ENCODE results near the gene PEX3. TPM values are rescaled to one million over a fixed set of nuclear protein-coding genes. Genes with fewer than 3 reads are reported as not detected.

Gene PEX3
- total RNA-seq, 3 donors from 2014 or later = 12.0 to 22.0 (median 20.0) TPM

GRCh38 chr6:143414769-143415168 is 35.8 kb upstream of the PEX3 start:
- DNase-seq (ENCODE audit: low spot score in 2 of 2) = no peak
- Histone ChIP-seq H3K36me3 (no peaks in the 10 kb centered on the region), H3K27me3 (no peaks in the 10 kb centered on the region), H3K4me3 (no peak overlapping the region), H3K27ac (no peak overlapping the region), H3K4me1 (no peaks in the 10 kb centered on the region), H3K9me3 (no peaks in the 10 kb centered on the region)
- intact Hi-C loops (cut with DNase I; ENCODE audit: low total_unique reads) = no loop called here
- TF ChIP-seq CTCF (IDR thresholded peaks at IDR 0.05) (no peak), POLR2AphosphoS5 (IDR thresholded peaks at IDR 0.05) (no peak), POLR2A (IDR thresholded peaks at IDR 0.05) (no peak)

- no peaks in the 10 kb centered on the region for H3K9me3 ChIP-seq
- no peaks in the 10 kb centered on the region for H3K36me3 ChIP-seq
- H3K27me3 ChIP-seq = no peaks in the 10 kb centered on the region
- intact Hi-C loops (cut with DNase I; ENCODE audit: low total_unique reads) = no loop called here
- no peak for DNase-seq (ENCODE audit: low spot score in 2 of 2)
- H3K4me3 ChIP-seq = no peak overlapping the region
- no peak overlapping the region for H3K27ac ChIP-seq
- no peak for TF ChIP-seq POLR2A (IDR thresholded peaks at IDR 0.05)
- no peak for TF ChIP-seq POLR2AphosphoS5 (IDR thresholded peaks at IDR 0.05)
- TF ChIP-seq CTCF (IDR thresholded peaks at IDR 0.05) = no peak
- no peaks in the 10 kb centered on the region for H3K4me1 ChIP-seq
Measured at GRCh38 chr6:143419526-143419925, 31.1 kb upstream of the PEX3 start.

- no peaks in the 10 kb centered on the region for H3K4me1 ChIP-seq
- no peaks in the 10 kb centered on the region for H3K9me3 ChIP-seq
- no peaks in the 10 kb centered on the region for H3K27me3 ChIP-seq
- intact Hi-C loops (cut with DNase I; ENCODE audit: low total_unique reads) = no loop called here
- H3K4me3 ChIP-seq = no peak overlapping the region
- no peaks in the 10 kb centered on the region for H3K36me3 ChIP-seq
- no peak overlapping the region for H3K27ac ChIP-seq
- TF ChIP-seq CTCF (IDR thresholded peaks at IDR 0.05) (no peak), POLR2AphosphoS5 (IDR thresholded peaks at IDR 0.05) (no peak), POLR2A (IDR thresholded peaks at IDR 0.05) (no peak)
- no peak for DNase-seq (ENCODE audit: low spot score in 2 of 2)
Measured at GRCh38 chr6:143426026-143426425, 24.6 kb upstream of the PEX3 start.

- intact Hi-C loops (cut with DNase I; ENCODE audit: low total_unique reads) = no loop called here
- TF ChIP-seq CTCF (IDR thresholded peaks at IDR 0.05) (peak; percentile 66 to 88 (median 84)), POLR2AphosphoS5 (IDR thresholded peaks at IDR 0.05) (no peak)
- Histone ChIP-seq H3K9me3 (no peaks in the 10 kb centered on the region), H3K4me1 (no peaks in the 10 kb centered on the region), H3K4me3 (no peak overlapping the region), H3K27ac (no peak overlapping the region), H3K27me3 (no peaks in the 10 kb centered on the region), H3K36me3 (no peaks in the 10 kb centered on the region)
- peak; percentile 31 to 63 for DNase-seq (ENCODE audit: low spot score in 2 of 2)
Measured at GRCh38 chr6:143427109-143427817, 23.3 kb upstream of the PEX3 start.

- no peaks in the 10 kb centered on the region for H3K27me3 ChIP-seq
- intact Hi-C loops (cut with DNase I; ENCODE audit: low total_unique reads) = no loop called here
- H3K4me1 ChIP-seq = no peaks in the 10 kb centered on the region
- H3K4me3 ChIP-seq = no peak overlapping the region
- H3K36me3 ChIP-seq = no peaks in the 10 kb centered on the region
- no peak for TF ChIP-seq POLR2A (IDR thresholded peaks at IDR 0.05)
- TF ChIP-seq CTCF (IDR thresholded peaks at IDR 0.05) = no peak
- TF ChIP-seq POLR2AphosphoS5 (IDR thresholded peaks at IDR 0.05) = no peak
- no peaks in the 10 kb centered on the region for H3K9me3 ChIP-seq
- DNase-seq (ENCODE audit: low spot score in 2 of 2) = no peak
- H3K27ac ChIP-seq = no peak overlapping the region
Measured at GRCh38 chr6:143429970-143430369, 20.6 kb upstream of the PEX3 start.
